NOMO-1 (cell line): Measurements from ENCODE around the gene CYGB.
"Not testable (repeated sequence)": the region's sequence is repeated elsewhere in the genome, so short reads cannot be mapped to it uniquely, and the experiment has no call there.

ENCODE experiments used
- DNase-seq, 2 experiments: peaks; one replicate each; lab custom pipeline; 2025; ENCODE audit not compliant: unreplicated experiment in 2 of 2; lab: John Stamatoyannopoulos, UW

Gene CYGB

GRCh38 chr17:76525513-76525833, 12.0 kb downstream of the CYGB start:
- not testable (repeated sequence) for DNase-seq

GRCh38 chr17:76524598-76525512, 12.7 kb downstream of the CYGB start:
- no peak for DNase-seq

GRCh38 chr17:76523084-76524037, 14.1 kb downstream of the CYGB start:
- peak; percentile 61 to 73 for DNase-seq

GRCh38 chr17:76521683-76522082, 15.8 kb downstream of the CYGB start:
- not testable (repeated sequence) for DNase-seq

- no peak for DNase-seq
These were observed 16.2 kb downstream of the CYGB start for GRCh38 chr17:76521262-76521661.

- no peak for DNase-seq
These were observed 18.2 kb downstream of the CYGB start for GRCh38 chr17:76519048-76519966.

- no peak for DNase-seq
These were observed 19.9 kb downstream of the CYGB start for GRCh38 chr17:76517638-76518038.

GRCh38 chr17:76515274-76515949, 22.1 kb downstream of the CYGB start:
- peak; percentile 18 to 37 for DNase-seq

GRCh38 chr17:76514355-76514754, 23.2 kb downstream of the CYGB start:
- not testable (repeated sequence) for DNase-seq

- DNase-seq, result no peak
These were observed 24.2 kb downstream of the CYGB start for GRCh38 chr17:76513306-76513692.

- DNase-seq, result no peak
These were observed 24.9 kb downstream of the CYGB start for GRCh38 chr17:76512366-76513305.

- DNase-seq, result peak; percentile 7 to 48
These were observed 25.7 kb downstream of the CYGB start for GRCh38 chr17:76511668-76512365.

- no peak for DNase-seq
These were observed 26.7 kb downstream of the CYGB start for GRCh38 chr17:76510831-76511244.

- not testable (repeated sequence) for DNase-seq
These were observed 28.9 kb downstream of the CYGB start for GRCh38 chr17:76508472-76509063.

- DNase-seq, result peak; percentile 62 to 66
These were observed 30.8 kb downstream of the CYGB start for GRCh38 chr17:76506408-76507345.

GRCh38 chr17:76504117-76504516, 33.4 kb downstream of the CYGB start:
- no peak for DNase-seq
